HG03457 (cell line): ENCODE measurements around the gene P3H1.
"Not testable (repeated sequence)": the region's sequence is repeated elsewhere in the genome, so short reads cannot be mapped to it uniquely, and the experiment has no call there.

ENCODE experiments used
- ATAC-seq: cut with Tn5 transposase; IDR thresholded peaks from one replicate; pipeline ENCODE4 v1.9.1; 2021; ENCODE audit warnings: moderate number of reproducible peaks; ENCODE audit not compliant: unreplicated experiment

Gene P3H1

GRCh38 chr1:42773420-42773819 is 6.6 kb upstream of the P3H1 start:
- no peak for ATAC-seq

GRCh38 chr1:42769811-42770210 is 3.0 kb upstream of the P3H1 start:
- no peak for ATAC-seq

GRCh38 chr1:42768172-42768571 is 1.3 kb upstream of the P3H1 start:
- ATAC-seq, result no peak

GRCh38 chr1:42767510-42768000 is 727 bp upstream of the P3H1 start:
- peak; percentile 6 for ATAC-seq

- ATAC-seq, result peak; percentile 3
Observed at GRCh38 chr1:42765832-42766740, 742 bp downstream of the P3H1 start.

GRCh38 chr1:42765269-42765668 is 1.6 kb downstream of the P3H1 start:
- ATAC-seq, result no peak

GRCh38 chr1:42762269-42762668 is 4.6 kb downstream of the P3H1 start:
- ATAC-seq, result no peak

- ATAC-seq, result no peak
Observed at GRCh38 chr1:42761567-42761966, 5.3 kb downstream of the P3H1 start.

- ATAC-seq, result no peak
Observed at GRCh38 chr1:42759114-42759513, 7.7 kb downstream of the P3H1 start.

- no peak for ATAC-seq
Observed at GRCh38 chr1:42758641-42759040, 8.2 kb downstream of the P3H1 start.

- ATAC-seq, result no peak
Observed at GRCh38 chr1:42757892-42758275, 8.9 kb downstream of the P3H1 start.

GRCh38 chr1:42756956-42757891 is 9.6 kb downstream of the P3H1 start:
- ATAC-seq, result no peak

GRCh38 chr1:42753070-42753469 is 13.8 kb downstream of the P3H1 start:
- ATAC-seq, result no peak

GRCh38 chr1:42752284-42752683 is 14.5 kb downstream of the P3H1 start:
- ATAC-seq, result no peak

GRCh38 chr1:42751511-42752070 is 15.2 kb downstream of the P3H1 start:
- not testable (repeated sequence) for ATAC-seq

GRCh38 chr1:42750041-42750440 is 16.8 kb downstream of the P3H1 start:
- no peak for ATAC-seq

GRCh38 chr1:42748461-42749410 is 18.1 kb downstream of the P3H1 start:
- no peak for ATAC-seq

GRCh38 chr1:42748021-42748420 is 18.8 kb downstream of the P3H1 start:
- ATAC-seq, result no peak

- ATAC-seq, result no peak
Observed at GRCh38 chr1:42747125-42747524, 19.7 kb downstream of the P3H1 start.

- no peak for ATAC-seq
Observed at GRCh38 chr1:42746436-42747105, 20.3 kb downstream of the P3H1 start.
